ENCODE data around the gene MICALL2. TPM values are rescaled to one million over a fixed set of nuclear protein-coding genes. Genes with fewer than 3 reads are reported as not detected.

The MICALL2 gene
- total RNA-seq, 1 donor from 2014 or later, result 3.1 TPM

GRCh38 chr7:1388703-1389335, 70.5 kb downstream of the MICALL2 start:
- H3K4me1 ChIP-seq (ENCODE audit: control insufficient read depth in 3 of 3, insufficient read depth in 3 of 3, low read length in 3 of 3), result no peaks in the 10 kb centered on the region
- H3K36me3 ChIP-seq (ENCODE audit: control insufficient read depth in 3 of 3, insufficient read depth in 3 of 3, low read length in 3 of 3), result no peaks in the 10 kb centered on the region
- H3K27me3 ChIP-seq (ENCODE audit: control insufficient read depth in 3 of 3, insufficient read depth in 3 of 3, low read length in 3 of 3), result peaks cover 37 to 75% (median 68%) of the 10 kb centered on the region in 3 donors
- H3K9me3 ChIP-seq (ENCODE audit: control insufficient read depth in 3 of 3, low read length in 3 of 3), result peaks cover 0 to 7% (median 7%) of the 10 kb centered on the region in 3 donors
- H3K9ac ChIP-seq (ENCODE audit: low read depth in 1 of 3, low read length in 3 of 3), result no peak overlapping the region
- H3K27ac ChIP-seq (ENCODE audit: low read depth, low read length), result no peak overlapping the region
- H3K4me3 ChIP-seq (ENCODE audit: low read length in 3 of 3), result no peak overlapping the region

GRCh38 chr7:1388021-1388702, 71.1 kb downstream of the MICALL2 start:
- peaks cover 0 to 7% (median 5%) of the 10 kb centered on the region in 3 donors for H3K9me3 ChIP-seq (ENCODE audit: control insufficient read depth in 3 of 3, low read length in 3 of 3)
- H3K4me1 ChIP-seq (ENCODE audit: control insufficient read depth in 3 of 3, insufficient read depth in 3 of 3, low read length in 3 of 3), result no peaks in the 10 kb centered on the region
- H3K36me3 ChIP-seq (ENCODE audit: control insufficient read depth in 3 of 3, insufficient read depth in 3 of 3, low read length in 3 of 3), result no peaks in the 10 kb centered on the region
- H3K27ac ChIP-seq (ENCODE audit: low read depth, low read length), result no peak overlapping the region
- no peak overlapping the region for H3K9ac ChIP-seq (ENCODE audit: low read depth in 1 of 3, low read length in 3 of 3)
- peaks cover 41 to 76% (median 69%) of the 10 kb centered on the region in 3 donors for H3K27me3 ChIP-seq (ENCODE audit: control insufficient read depth in 3 of 3, insufficient read depth in 3 of 3, low read length in 3 of 3)
- no peak overlapping the region for H3K4me3 ChIP-seq (ENCODE audit: low read length in 3 of 3)

- no peak overlapping the region for H3K9ac ChIP-seq (ENCODE audit: low read depth in 1 of 3, low read length in 3 of 3)
- no peak overlapping the region for H3K4me3 ChIP-seq (ENCODE audit: low read length in 3 of 3)
- peaks cover 0 to 7% (median 5%) of the 10 kb centered on the region in 3 donors for H3K9me3 ChIP-seq (ENCODE audit: control insufficient read depth in 3 of 3, low read length in 3 of 3)
- no peaks in the 10 kb centered on the region for H3K4me1 ChIP-seq (ENCODE audit: control insufficient read depth in 3 of 3, insufficient read depth in 3 of 3, low read length in 3 of 3)
- peaks cover 46 to 83% (median 68%) of the 10 kb centered on the region in 3 donors for H3K27me3 ChIP-seq (ENCODE audit: control insufficient read depth in 3 of 3, insufficient read depth in 3 of 3, low read length in 3 of 3)
- H3K36me3 ChIP-seq (ENCODE audit: control insufficient read depth in 3 of 3, insufficient read depth in 3 of 3, low read length in 3 of 3), result no peaks in the 10 kb centered on the region
- no peak overlapping the region for H3K27ac ChIP-seq (ENCODE audit: low read depth, low read length)
These were observed 72.0 kb downstream of the MICALL2 start for GRCh38 chr7:1387261-1387660.

- Histone ChIP-seq H3K27ac (ENCODE audit: low read depth, low read length) (no peak overlapping the region), H3K4me3 (ENCODE audit: low read length in 3 of 3) (no peak overlapping the region), H3K4me1 (ENCODE audit: control insufficient read depth in 3 of 3, insufficient read depth in 3 of 3, low read length in 3 of 3) (no peaks in the 10 kb centered on the region), H3K36me3 (ENCODE audit: control insufficient read depth in 3 of 3, insufficient read depth in 3 of 3, low read length in 3 of 3) (no peaks in the 10 kb centered on the region), H3K9me3 (ENCODE audit: control insufficient read depth in 3 of 3, low read length in 3 of 3) (peaks cover 0 to 7% (median 4%) of the 10 kb centered on the region in 3 donors), H3K27me3 (ENCODE audit: control insufficient read depth in 3 of 3, insufficient read depth in 3 of 3, low read length in 3 of 3) (peaks cover 43 to 78% (median 63%) of the 10 kb centered on the region in 3 donors), H3K9ac (ENCODE audit: low read depth in 1 of 3, low read length in 3 of 3) (no peak overlapping the region)
These were observed 72.5 kb downstream of the MICALL2 start for GRCh38 chr7:1386623-1387220.

- H3K9me3 ChIP-seq (ENCODE audit: control insufficient read depth in 3 of 3, low read length in 3 of 3), result peaks cover 0 to under 1% (median 0%) of the 10 kb centered on the region in 3 donors
- H3K36me3 ChIP-seq (ENCODE audit: control insufficient read depth in 3 of 3, insufficient read depth in 3 of 3, low read length in 3 of 3), result no peaks in the 10 kb centered on the region
- H3K27ac ChIP-seq (ENCODE audit: low read depth, low read length), result no peak overlapping the region
- H3K4me1 ChIP-seq (ENCODE audit: control insufficient read depth in 3 of 3, insufficient read depth in 3 of 3, low read length in 3 of 3), result no peaks in the 10 kb centered on the region
- H3K9ac ChIP-seq (ENCODE audit: low read depth in 1 of 3, low read length in 3 of 3), result no peak overlapping the region
- no peak overlapping the region for H3K4me3 ChIP-seq (ENCODE audit: low read length in 3 of 3)
- peaks cover 44 to 74% (median 59%) of the 10 kb centered on the region in 3 donors for H3K27me3 ChIP-seq (ENCODE audit: control insufficient read depth in 3 of 3, insufficient read depth in 3 of 3, low read length in 3 of 3)
These were observed 73.3 kb downstream of the MICALL2 start for GRCh38 chr7:1385809-1386622.

- Histone ChIP-seq H3K4me1 (ENCODE audit: control insufficient read depth in 3 of 3, insufficient read depth in 3 of 3, low read length in 3 of 3) (no peaks in the 10 kb centered on the region), H3K36me3 (ENCODE audit: control insufficient read depth in 3 of 3, insufficient read depth in 3 of 3, low read length in 3 of 3) (no peaks in the 10 kb centered on the region), H3K9me3 (ENCODE audit: control insufficient read depth in 3 of 3, low read length in 3 of 3) (no peaks in the 10 kb centered on the region), H3K27ac (ENCODE audit: low read depth, low read length) (no peak overlapping the region), H3K27me3 (ENCODE audit: control insufficient read depth in 3 of 3, insufficient read depth in 3 of 3, low read length in 3 of 3) (peaks cover 48 to 70% (median 63%) of the 10 kb centered on the region in 3 donors), H3K9ac (ENCODE audit: low read depth in 1 of 3, low read length in 3 of 3) (no peak overlapping the region), H3K4me3 (ENCODE audit: low read length in 3 of 3) (no peak overlapping the region)
These were observed 74.0 kb downstream of the MICALL2 start for GRCh38 chr7:1385086-1385808.

Other genes starting within 250 kb of the MICALL2 start
- not detected for gene UNCX, start 226.6 kb downstream of the MICALL2 start, total RNA-seq
- 16.7 TPM for gene INTS1, start 44.9 kb upstream of the MICALL2 start, total RNA-seq
- 6.8 TPM for gene MAFK, start 71.2 kb upstream of the MICALL2 start, total RNA-seq
- gene TMEM184A, start 96.7 kb upstream of the MICALL2 start, total RNA-seq, result not detected
- 19.3 TPM for gene PSMG3, start 110.6 kb upstream of the MICALL2 start, total RNA-seq
- 1.6 TPM for gene ELFN1, start 210.8 kb upstream of the MICALL2 start, total RNA-seq

Measured in skeletal muscle tissue (tissue), 4 donors.